ENCODE results near the gene BAIAP2.

BAIAP2 gene

GRCh38 chr17:81113158-81113724, 78.3 kb downstream of the BAIAP2 start:
- no peak for DNase-seq

- DNase-seq = no peak
Observed at GRCh38 chr17:81114351-81115093, 79.6 kb downstream of the BAIAP2 start.

DNA sequence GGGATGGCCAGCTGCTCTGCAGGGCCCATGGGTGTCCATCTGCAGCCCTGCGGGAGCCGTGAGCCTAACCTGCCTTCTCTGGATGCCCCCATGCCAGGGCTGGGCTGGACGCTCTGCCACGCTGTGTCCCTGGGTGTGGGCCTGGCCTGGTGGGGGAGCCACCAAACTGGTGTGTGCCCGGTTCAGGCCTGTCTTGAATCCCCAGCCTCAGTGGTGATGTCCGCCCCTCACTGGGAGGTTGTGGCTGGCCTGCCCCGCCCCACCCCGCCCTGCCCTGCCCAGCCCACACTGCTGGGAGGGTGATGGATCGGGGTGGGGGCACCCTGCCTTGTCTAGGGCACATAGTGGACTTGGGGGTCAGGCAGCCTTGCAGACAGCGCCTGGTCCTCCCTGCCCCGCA, 80.3 kb downstream of the BAIAP2 start:
- no peak for DNase-seq

- no peak for DNase-seq
Observed at GRCh38 chr17:81115749-81116464, 81.0 kb downstream of the BAIAP2 start.

DNA sequence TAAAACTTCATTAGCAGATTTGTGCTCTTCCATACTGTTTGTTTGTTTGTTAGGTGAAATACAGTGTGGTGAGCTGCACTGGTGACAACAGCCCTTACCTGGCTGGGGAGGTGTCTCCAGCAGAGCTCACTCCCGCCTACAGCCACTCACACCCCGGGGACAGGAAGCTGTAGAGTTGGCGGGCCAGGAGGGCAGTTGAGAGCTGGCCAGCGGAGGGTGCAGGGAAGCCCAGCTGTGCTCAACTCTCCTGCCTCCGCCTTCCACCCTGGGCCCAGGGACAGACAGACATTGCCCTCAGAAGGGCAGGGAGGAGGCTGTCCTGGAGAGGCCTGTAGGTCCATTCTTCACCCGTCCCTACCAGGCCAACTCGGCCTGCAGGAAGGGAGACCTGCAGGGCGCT, 81.8 kb downstream of the BAIAP2 start:
- DNase-seq = no peak

GRCh38 chr17:81117672-81118198, 82.8 kb downstream of the BAIAP2 start:
- no peak for DNase-seq

GRCh38 chr17:81118308-81119221, 83.6 kb downstream of the BAIAP2 start:
- no peak for DNase-seq

- peak; percentile 72 for DNase-seq
Observed at GRCh38 chr17:81119223-81120148, 84.5 kb downstream of the BAIAP2 start.

DNA sequence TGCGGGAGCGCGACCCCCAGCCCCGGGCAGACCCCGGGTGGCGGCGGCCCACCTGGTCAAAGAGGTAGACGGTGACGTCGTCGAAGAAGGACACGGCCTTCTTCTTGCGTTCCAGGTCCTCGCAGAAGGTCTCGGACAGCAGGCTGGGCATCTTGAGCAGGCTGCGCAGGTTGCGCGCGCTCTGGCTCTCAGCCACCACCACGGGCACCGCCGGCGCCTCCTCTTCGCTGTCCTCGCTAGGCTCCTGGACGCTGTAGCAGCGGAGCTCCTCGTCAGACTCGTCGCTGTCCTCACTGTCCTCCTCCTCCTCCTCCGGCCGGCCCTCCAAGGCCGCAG, 85.2 kb downstream of the BAIAP2 start:
- no peak for DNase-seq

DNA sequence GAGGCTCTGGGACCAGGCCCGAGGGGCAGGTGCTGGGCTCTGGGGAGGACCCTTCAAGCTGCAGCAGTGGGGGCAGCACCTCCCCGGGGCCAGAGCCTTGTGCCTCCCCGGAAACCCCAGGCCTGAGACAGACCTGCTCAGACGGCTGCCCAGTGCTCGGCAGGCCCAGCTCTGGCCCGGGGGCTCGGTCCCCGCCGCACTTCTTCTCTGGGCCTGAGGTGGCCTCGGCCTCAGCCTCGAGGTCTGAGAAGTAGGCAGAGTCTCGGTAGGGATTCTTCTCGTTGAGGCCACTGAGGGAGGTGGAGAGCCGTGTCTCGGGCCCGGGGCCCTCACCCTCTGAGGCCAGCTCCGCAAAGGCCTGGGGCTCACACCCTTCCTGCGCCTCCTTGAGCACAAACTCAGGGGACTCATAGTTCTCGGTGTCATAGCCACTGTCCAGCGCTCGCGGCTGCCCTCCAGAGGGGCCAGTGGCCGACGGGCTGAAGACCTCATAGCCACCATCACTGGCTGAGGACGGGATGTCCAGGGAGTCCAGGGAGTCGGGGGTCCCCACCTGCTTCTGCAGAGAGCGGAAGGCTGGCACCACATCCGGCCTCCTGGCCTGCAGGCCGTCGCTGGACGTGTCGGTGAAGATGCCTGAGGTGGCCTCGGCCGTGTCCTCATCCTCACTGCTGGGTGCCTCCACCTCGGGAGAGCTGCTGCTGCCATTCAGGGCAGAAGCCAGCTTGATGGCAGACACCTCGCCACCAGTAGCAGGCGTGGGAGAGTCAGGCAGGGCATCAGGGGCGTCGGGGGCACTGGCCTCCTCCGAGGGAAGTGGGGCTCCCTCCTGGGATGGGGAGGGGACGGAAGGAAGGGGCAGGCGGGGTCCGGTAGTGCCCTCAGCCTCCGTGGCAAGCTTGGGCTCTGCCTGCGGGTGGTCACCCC, 86.0 kb downstream of the BAIAP2 start:
- no peak for DNase-seq

DNA sequence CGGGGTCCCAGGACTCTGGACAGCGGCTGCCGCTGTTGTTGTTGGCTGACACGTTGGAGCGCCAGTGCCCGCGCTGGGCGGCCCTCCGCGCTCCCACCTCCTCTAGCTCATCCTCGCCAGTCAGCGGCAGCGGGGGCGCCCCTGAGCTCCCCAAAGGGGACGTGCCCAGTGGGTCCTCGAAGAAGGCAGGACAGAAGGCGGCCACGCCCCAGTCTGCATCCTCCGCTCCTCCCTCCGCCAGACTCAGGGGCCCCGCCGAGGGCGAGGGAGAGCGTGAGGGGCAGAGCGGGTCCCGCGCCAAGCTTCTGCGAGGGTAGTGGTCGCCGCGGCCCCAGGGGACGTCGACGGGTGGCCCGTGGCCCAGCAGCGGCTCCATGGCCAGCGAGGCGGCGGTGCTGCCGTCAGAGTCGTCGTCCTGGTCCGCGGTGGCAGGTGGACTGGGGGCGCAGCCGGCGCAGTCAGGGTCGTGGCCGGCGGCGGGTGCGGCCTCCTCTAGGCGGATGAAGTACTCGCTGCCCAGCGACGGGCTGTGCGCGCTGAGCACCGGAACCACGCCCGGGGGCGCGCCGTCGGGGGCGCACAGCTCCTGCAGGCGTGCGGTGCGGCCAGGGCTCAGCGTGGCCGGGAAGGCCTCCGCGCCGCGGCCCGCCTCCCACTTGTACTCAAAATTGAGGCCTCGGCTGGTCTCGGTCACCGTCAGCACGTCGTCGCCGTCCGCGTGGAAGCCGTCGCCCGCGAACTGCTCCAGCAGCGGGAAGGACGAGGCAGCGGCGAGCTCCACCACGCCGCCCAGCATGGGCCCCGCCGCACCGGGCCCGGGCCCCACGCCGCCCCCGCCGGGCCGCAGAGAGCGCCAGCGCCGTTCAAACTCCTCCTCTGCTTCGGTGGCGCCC, 87.1 kb downstream of the BAIAP2 start:
- DNase-seq = no peak

GRCh38 chr17:81123052-81124048, 88.4 kb downstream of the BAIAP2 start:
- no peak for DNase-seq

GRCh38 chr17:81124377-81124776, 89.4 kb downstream of the BAIAP2 start:
- no peak for DNase-seq

- no peak for DNase-seq
Observed at GRCh38 chr17:81125573-81126081, 90.7 kb downstream of the BAIAP2 start.

DNA sequence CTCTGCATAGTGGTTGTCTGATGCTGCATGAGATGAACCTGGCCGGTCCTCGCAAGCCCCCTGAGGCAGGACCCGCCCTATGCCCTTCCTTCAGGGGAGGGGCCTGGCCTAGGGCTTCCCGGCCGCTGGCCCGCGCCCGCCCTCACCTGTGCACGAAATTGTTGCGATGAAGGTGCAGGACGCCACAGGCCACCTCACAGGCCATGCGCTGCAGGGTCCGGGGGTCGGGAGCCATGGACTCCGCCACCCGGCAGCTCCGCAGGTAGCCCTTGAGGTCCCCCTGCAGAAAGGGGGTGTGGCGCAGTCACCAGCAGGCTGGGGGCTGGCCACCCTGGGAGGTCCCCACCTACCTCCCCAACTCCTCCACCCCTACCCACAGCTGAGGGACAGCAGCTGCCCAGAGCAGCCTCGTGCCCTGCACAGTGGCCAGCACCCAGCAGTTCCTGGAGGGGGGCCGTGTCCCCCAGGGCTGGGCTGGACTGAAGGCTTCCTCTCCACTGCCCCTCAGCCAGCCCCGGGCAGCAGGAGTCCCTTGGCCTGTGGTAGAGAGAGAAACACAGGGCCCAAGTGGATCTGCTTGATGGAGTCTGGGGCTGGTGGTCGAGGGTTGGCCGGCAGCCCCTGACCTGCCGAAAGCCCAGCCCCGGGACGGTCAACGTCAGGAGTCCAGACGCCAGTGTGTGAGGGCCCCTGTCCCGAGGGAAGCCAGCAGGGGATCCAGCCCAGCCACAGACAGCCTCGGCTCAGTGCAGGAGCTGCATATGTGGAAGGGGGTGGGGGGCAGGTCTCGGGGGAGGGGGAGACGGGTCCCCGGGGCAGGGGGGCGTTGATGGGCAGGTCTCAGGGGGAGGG, 91.6 kb downstream of the BAIAP2 start:
- no peak for DNase-seq

GRCh38 chr17:81127133-81127455, 92.1 kb downstream of the BAIAP2 start:
- DNase-seq = no peak

- DNase-seq = no peak
Observed at GRCh38 chr17:81127526-81128177, 92.7 kb downstream of the BAIAP2 start.
